Lower leg skin (tissue), 3 donors: Measurements from ENCODE around the gene SLC25A18.
"Not testable (repeated sequence)": the region's sequence is repeated elsewhere in the genome, so short reads cannot be mapped to it uniquely, and the experiment has no call there.

Experiments used
- POLR2A ChIP-seq, 2 donors: fragments of 450-650 bp; IDR thresholded peaks; one replicate each; pipeline ENCODE4 v1.6.1; 2016 to 2017; ENCODE audit warnings: antibody characterized with exemption in 2 of 2, mild to moderate bottlenecking in 1 of 2, moderate library complexity in 1 of 2
- TF ChIP-seq, protein P1 (sequence below), 3 donors: fragments of 450-650 bp; IDR thresholded peaks; one replicate each; pipeline ENCODE4 v1.5.1; 2016; ENCODE audit warnings: antibody characterized with exemption in 3 of 3, mild to moderate bottlenecking in 3 of 3, moderate library complexity in 2 of 3

DNA sequence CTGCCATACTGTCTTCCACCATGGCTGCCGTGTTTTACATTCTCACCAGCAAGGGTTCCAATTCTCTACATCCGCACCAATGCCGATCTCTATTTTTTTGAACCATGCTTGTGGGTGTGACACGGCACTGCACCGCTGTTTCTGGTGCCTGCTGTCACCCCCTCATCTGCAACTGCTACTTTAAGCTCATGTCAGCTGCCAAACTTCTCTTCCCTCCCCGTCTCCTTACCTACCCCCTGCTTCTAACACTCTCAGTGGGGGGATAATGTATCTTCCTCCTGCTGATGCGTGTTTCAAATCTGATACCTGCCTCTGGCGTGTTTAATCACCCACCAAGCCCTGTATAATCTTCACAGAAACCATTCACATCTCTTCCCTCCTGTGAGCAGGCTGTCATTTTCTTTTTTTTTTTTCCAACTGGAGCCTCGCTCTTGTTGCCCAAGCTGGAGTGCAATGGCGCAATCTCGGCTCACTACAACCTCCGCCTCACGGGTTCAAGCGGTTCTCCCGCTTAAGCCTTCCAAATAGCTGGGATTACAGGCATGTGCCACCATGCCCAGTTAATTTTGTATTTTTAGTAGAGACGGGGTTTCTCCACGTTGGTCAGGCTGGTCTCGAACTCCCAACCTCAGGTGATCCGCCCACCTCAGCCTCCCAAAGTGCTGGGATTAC, 2.9 kb downstream of the SLC25A18 start:
- TF ChIP-seq, protein P1, sequence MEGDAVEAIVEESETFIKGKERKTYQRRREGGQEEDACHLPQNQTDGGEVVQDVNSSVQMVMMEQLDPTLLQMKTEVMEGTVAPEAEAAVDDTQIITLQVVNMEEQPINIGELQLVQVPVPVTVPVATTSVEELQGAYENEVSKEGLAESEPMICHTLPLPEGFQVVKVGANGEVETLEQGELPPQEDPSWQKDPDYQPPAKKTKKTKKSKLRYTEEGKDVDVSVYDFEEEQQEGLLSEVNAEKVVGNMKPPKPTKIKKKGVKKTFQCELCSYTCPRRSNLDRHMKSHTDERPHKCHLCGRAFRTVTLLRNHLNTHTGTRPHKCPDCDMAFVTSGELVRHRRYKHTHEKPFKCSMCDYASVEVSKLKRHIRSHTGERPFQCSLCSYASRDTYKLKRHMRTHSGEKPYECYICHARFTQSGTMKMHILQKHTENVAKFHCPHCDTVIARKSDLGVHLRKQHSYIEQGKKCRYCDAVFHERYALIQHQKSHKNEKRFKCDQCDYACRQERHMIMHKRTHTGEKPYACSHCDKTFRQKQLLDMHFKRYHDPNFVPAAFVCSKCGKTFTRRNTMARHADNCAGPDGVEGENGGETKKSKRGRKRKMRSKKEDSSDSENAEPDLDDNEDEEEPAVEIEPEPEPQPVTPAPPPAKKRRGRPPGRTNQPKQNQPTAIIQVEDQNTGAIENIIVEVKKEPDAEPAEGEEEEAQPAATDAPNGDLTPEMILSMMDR (IDR thresholded peaks at IDR 0.05) = not testable (repeated sequence)
- TF ChIP-seq POLR2A (IDR thresholded peaks at IDR 0.05) = not testable (repeated sequence)
